SU-DHL-6 (cell line): ENCODE measurements around the gene ACTR6.

Experiments used
- CTCF ChIP-seq: fragments of 200-600 bp; sonication (generic); IDR thresholded peaks from one replicate; pipeline ENCODE4 v1.5.1; 2017; ENCODE audit warnings: antibody characterized with exemption, mild to moderate bottlenecking, low read length, moderate library complexity; ENCODE audit not compliant: insufficient read depth, poor library complexity, severe bottlenecking
- EZH2phosphoT487 ChIP-seq: fragments of 200-600 bp; sonication (generic), shearing (Covaris generic); conservative IDR thresholded peaks from 2 replicates; pipeline ENCODE4 v1.6.1; 2018; ENCODE audit warnings: mild to moderate bottlenecking, antibody characterized with exemption, low read length, moderate library complexity, mixed read lengths

GRCh38 chr12:100214518-100214917, 13.9 kb downstream of the ACTR6 start:
- TF ChIP-seq CTCF (no peak), EZH2phosphoT487 (no peak)
